Upper lobe of left lung (tissue), 6 donors: Measurements from ENCODE around the gene ABCE1. TPM values are rescaled to one million over a fixed set of nuclear protein-coding genes. Genes with fewer than 3 reads are reported as not detected.

ENCODE experiments used
- ATAC-seq, 2 donors: fragments of 200-7000 bp; cut with Tn5 transposase; one replicate each; pipeline ENCODE4 v1.9.1; 2022; ENCODE audit warnings: mild to moderate bottlenecking in 2 of 2, moderate library complexity in 2 of 2; ENCODE audit not compliant: low FRiP score in 2 of 2
- DNase-seq, 2 donors: peaks; one replicate each; pipeline ENCODE4 v3.0.0-alpha.2; 2019 to 2020
- H3K27ac ChIP-seq, 4 donors: fragments of 200-600 bp; sonication (generic); one replicate each; pipeline ENCODE4 v1.5.1; 2016 to 2019
- H3K27me3 ChIP-seq, 4 donors: fragments of 200-600 bp; sonication (generic); one replicate each; pipeline ENCODE4 v1.5.1; 2017 to 2019
- H3K36me3 ChIP-seq, 4 donors: fragments of 200-600 bp; sonication (generic); one replicate each; pipeline ENCODE4 v1.5.1; 2016 to 2019
- H3K4me1 ChIP-seq, 4 donors: fragments of 200-600 bp; sonication (generic); one replicate each; pipeline ENCODE4 v1.5.1; 2018 to 2019
- H3K4me3 ChIP-seq, 4 donors: fragments of 200-600 bp; sonication (generic); one replicate each; pipeline ENCODE4 v1.5.1; 2017 to 2019; ENCODE audit warnings: mild to moderate bottlenecking in 2 of 4, moderate library complexity in 1 of 4
- H3K9me3 ChIP-seq, 4 donors: fragments of 200-600 bp; sonication (generic); one replicate each; pipeline ENCODE4 v1.5.1; 2018 to 2019
- CTCF ChIP-seq, 6 experiments: fragments of 450-650 bp in 4 of 6; fragments of 200-600 bp in 2 of 6; sonication (generic) in 2 of 6; IDR thresholded peaks; one replicate each; pipeline ENCODE4 v1.5.1; 2016 to 2019; ENCODE audit warnings: antibody characterized with exemption in 6 of 6
- EP300 ChIP-seq, 4 donors: sonication (generic); formaldehyde crosslinking; IDR thresholded peaks; one replicate each; pipeline ENCODE4 v1.5.1; 2017; ENCODE audit warnings: antibody characterized with exemption in 4 of 4, control low read depth in 2 of 4
- POLR2A ChIP-seq, 4 donors: fragments of 450-650 bp; IDR thresholded peaks; one replicate each; pipeline ENCODE4 v1.5.1; 2016 to 2017; ENCODE audit warnings: antibody characterized with exemption in 4 of 4, mild to moderate bottlenecking in 2 of 4
- POLR2AphosphoS5 ChIP-seq, 2 donors: sonication (generic); formaldehyde crosslinking; IDR thresholded peaks; one replicate each; pipeline ENCODE4 v1.5.1; 2017; ENCODE audit warnings: antibody characterized with exemption in 2 of 2
- WGBS, 2 donors: methylation state at CpG; one replicate each; pipeline ENCODE4 v1.1.5; 2017 to 2018; 5-methylcytosine and 5-hydroxymethylcytosine counted together
- total RNA-seq, 6 donors: library from RNA; depleted of rRNA in 4 of 6; stranded (reverse); fragments of >200 nt in 4 of 6; gene quantifications; one replicate each; pipeline versions ENCODE4 v1.1.0 to v1.2.1, GENCODE V29; 2016 to 2021
- donor health status: DM: no; HTN: no; CAD: no; lungs with moderate emphysema.
- donor health status: DM: no; HTN: yes; CAD: no; lungs with severe emphysema.

ABCE1 gene
- total RNA-seq, 6 donors from 2014 or later = 13.7 to 86.5 (median 39.2) TPM

GRCh38 chr4:145153904-145154298, 55.8 kb downstream of the ABCE1 start:
- WGBS, 2 donors = 63 to 64% methylated on average over 1 of the region's 1 CpG
- no peak for ATAC-seq
- Histone ChIP-seq H3K27me3 (no peaks in the 10 kb centered on the region), H3K9me3 (no peaks in the 10 kb centered on the region), H3K27ac (no peak overlapping the region), H3K36me3 (peaks cover 3 to 92% (median 40%) of the 10 kb centered on the region in 4 donors), H3K4me3 (no peak overlapping the region), H3K4me1 (peaks cover 0 to 4% (median 0%) of the 10 kb centered on the region in 4 donors)
- TF ChIP-seq EP300 (IDR thresholded peaks at IDR 0.05) (no peak), POLR2AphosphoS5 (IDR thresholded peaks at IDR 0.05) (no peak), CTCF (IDR thresholded peaks at IDR 0.05) (no peak)
- no peak for DNase-seq

GRCh38 chr4:145154573-145154972, 56.5 kb downstream of the ABCE1 start:
- DNase-seq = no peak
- H3K36me3 ChIP-seq = peaks cover 3 to 88% (median 33%) of the 10 kb centered on the region in 4 donors
- H3K27ac ChIP-seq = no peak overlapping the region
- no peak overlapping the region for H3K4me3 ChIP-seq
- H3K9me3 ChIP-seq = no peaks in the 10 kb centered on the region
- WGBS, 2 donors = 75 to 77% methylated on average over 1 of the region's 1 CpG
- peak in 1 of 2 donors; percentile 43 for ATAC-seq
- no peak for TF ChIP-seq POLR2A (IDR thresholded peaks at IDR 0.05)
- TF ChIP-seq EP300 (IDR thresholded peaks at IDR 0.05) = no peak
- peak in 2 of 6 experiments; percentile 14 to 36 for TF ChIP-seq CTCF (IDR thresholded peaks at IDR 0.05)
- no peak for TF ChIP-seq POLR2AphosphoS5 (IDR thresholded peaks at IDR 0.05)
- H3K27me3 ChIP-seq = no peaks in the 10 kb centered on the region
- H3K4me1 ChIP-seq = peaks cover 0 to 4% (median 0%) of the 10 kb centered on the region in 4 donors

GRCh38 chr4:145155268-145155870, 57.3 kb downstream of the ABCE1 start:
- TF ChIP-seq POLR2AphosphoS5 (IDR thresholded peaks at IDR 0.05) = no peak
- TF ChIP-seq CTCF (IDR thresholded peaks at IDR 0.05) = no peak
- TF ChIP-seq EP300 (IDR thresholded peaks at IDR 0.05) = no peak
- TF ChIP-seq POLR2A (IDR thresholded peaks at IDR 0.05) = no peak
- Histone ChIP-seq H3K4me1 (peaks cover 0 to 4% (median 0%) of the 10 kb centered on the region in 4 donors), H3K36me3 (peaks cover 5 to 86% (median 27%) of the 10 kb centered on the region in 4 donors), H3K4me3 (no peak overlapping the region), H3K27me3 (no peaks in the 10 kb centered on the region), H3K27ac (no peak overlapping the region), H3K9me3 (no peaks in the 10 kb centered on the region)
- 66 to 70% methylated on average over 2 of the region's 2 CpGs for WGBS, 2 donors
- no peak for ATAC-seq
- DNase-seq = no peak

GRCh38 chr4:145156986-145157385, 58.9 kb downstream of the ABCE1 start:
- H3K4me3 ChIP-seq = no peak overlapping the region
- H3K36me3 ChIP-seq = peaks cover 3 to 86% (median 32%) of the 10 kb centered on the region in 4 donors
- WGBS, 2 donors = 93 to 98% methylated on average over 2 of the region's 2 CpGs
- ATAC-seq (no peak), DNase-seq (no peak)
- no peak for TF ChIP-seq POLR2AphosphoS5 (IDR thresholded peaks at IDR 0.05)
- no peak for TF ChIP-seq CTCF (IDR thresholded peaks at IDR 0.05)
- no peak for TF ChIP-seq EP300 (IDR thresholded peaks at IDR 0.05)
- no peak for TF ChIP-seq POLR2A (IDR thresholded peaks at IDR 0.05)
- no peaks in the 10 kb centered on the region for H3K9me3 ChIP-seq
- peaks cover 0 to 4% (median 0%) of the 10 kb centered on the region in 4 donors for H3K4me1 ChIP-seq
- no peak overlapping the region for H3K27ac ChIP-seq
- H3K27me3 ChIP-seq = no peaks in the 10 kb centered on the region

- peaks cover 3 to 68% (median 33%) of the 10 kb centered on the region in 4 donors for H3K36me3 ChIP-seq
- H3K27ac ChIP-seq = no peak overlapping the region
- TF ChIP-seq CTCF (IDR thresholded peaks at IDR 0.05) (no peak), POLR2A (IDR thresholded peaks at IDR 0.05) (no peak), POLR2AphosphoS5 (IDR thresholded peaks at IDR 0.05) (no peak), EP300 (IDR thresholded peaks at IDR 0.05) (no peak)
- H3K4me3 ChIP-seq = no peak overlapping the region
- WGBS, 2 donors = 47 to 50% methylated on average over 2 of the region's 2 CpGs
- DNase-seq = no peak
- no peak for ATAC-seq
- no peaks in the 10 kb centered on the region for H3K27me3 ChIP-seq
- no peaks in the 10 kb centered on the region for H3K4me1 ChIP-seq
- no peaks in the 10 kb centered on the region for H3K9me3 ChIP-seq
Measured at GRCh38 chr4:145161549-145161948, 63.4 kb downstream of the ABCE1 start.
